BE2C (cell line): ENCODE data around the gene TRIOBP.

Experiments
- DNase-seq: peaks from one replicate; pipeline ENCODE4 v3.0.0-alpha.2; 2020
- H3K27me3 ChIP-seq: fragments of 250-450 bp; sonication (Bioruptor Pico); 2 replicates; pipeline ENCODE4 v1.5.1; 2020; ENCODE audit warnings: mild to moderate bottlenecking
- H3K36me3 ChIP-seq: fragments of 250-450 bp; sonication (Bioruptor Pico); 2 replicates; pipeline ENCODE4 v1.5.1; 2020; ENCODE audit warnings: mild to moderate bottlenecking
- H3K4me1 ChIP-seq: fragments of 250-450 bp; sonication (Bioruptor Pico); 2 replicates; pipeline ENCODE4 v1.5.1; 2020
- H3K4me3 ChIP-seq: 2 replicates; pipeline ENCODE4 v1.5.1; 2011; ENCODE audit warnings: low read depth, low read length
- H3K9me3 ChIP-seq: fragments of 250-450 bp; sonication (Bioruptor Pico); 2 replicates; pipeline ENCODE4 v1.5.1; 2020
- TF ChIP-seq, protein P1 (sequence below): IDR thresholded peaks from 2 replicates; pipeline ENCODE4 v1.5.1; 2012; ENCODE audit warnings: mild to moderate bottlenecking, low read depth, low read length

TRIOBP gene

DNA sequence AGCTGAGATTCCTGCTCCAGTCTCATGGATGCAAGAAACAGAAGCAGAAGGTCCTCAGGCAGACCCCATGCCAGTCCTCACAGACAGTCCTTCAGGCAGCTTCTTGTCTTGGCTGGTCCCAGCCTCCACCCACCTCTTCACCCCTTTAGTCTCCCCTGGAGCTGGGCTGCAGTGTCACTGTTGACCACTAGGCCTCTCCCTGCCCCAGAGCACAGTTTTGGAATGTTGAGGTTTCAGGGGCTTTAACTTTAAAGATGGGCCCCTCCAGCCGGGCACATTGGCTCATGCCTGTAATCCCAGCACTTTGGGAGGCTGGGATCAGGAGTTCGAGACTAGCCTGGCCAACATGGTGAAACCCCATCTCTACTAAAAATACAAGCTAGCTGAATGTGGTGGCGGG lies 71.4 kb downstream of the TRIOBP start:
- TF ChIP-seq, protein P1, sequence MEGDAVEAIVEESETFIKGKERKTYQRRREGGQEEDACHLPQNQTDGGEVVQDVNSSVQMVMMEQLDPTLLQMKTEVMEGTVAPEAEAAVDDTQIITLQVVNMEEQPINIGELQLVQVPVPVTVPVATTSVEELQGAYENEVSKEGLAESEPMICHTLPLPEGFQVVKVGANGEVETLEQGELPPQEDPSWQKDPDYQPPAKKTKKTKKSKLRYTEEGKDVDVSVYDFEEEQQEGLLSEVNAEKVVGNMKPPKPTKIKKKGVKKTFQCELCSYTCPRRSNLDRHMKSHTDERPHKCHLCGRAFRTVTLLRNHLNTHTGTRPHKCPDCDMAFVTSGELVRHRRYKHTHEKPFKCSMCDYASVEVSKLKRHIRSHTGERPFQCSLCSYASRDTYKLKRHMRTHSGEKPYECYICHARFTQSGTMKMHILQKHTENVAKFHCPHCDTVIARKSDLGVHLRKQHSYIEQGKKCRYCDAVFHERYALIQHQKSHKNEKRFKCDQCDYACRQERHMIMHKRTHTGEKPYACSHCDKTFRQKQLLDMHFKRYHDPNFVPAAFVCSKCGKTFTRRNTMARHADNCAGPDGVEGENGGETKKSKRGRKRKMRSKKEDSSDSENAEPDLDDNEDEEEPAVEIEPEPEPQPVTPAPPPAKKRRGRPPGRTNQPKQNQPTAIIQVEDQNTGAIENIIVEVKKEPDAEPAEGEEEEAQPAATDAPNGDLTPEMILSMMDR = peak; percentile 45
- Histone ChIP-seq H3K4me1 (no peaks in the 10 kb centered on the region), H3K9me3 (no peaks in the 10 kb centered on the region), H3K4me3 (no peak overlapping the region), H3K27me3 (no peaks in the 10 kb centered on the region), H3K36me3 (no peaks in the 10 kb centered on the region)
- no peak for DNase-seq

DNA sequence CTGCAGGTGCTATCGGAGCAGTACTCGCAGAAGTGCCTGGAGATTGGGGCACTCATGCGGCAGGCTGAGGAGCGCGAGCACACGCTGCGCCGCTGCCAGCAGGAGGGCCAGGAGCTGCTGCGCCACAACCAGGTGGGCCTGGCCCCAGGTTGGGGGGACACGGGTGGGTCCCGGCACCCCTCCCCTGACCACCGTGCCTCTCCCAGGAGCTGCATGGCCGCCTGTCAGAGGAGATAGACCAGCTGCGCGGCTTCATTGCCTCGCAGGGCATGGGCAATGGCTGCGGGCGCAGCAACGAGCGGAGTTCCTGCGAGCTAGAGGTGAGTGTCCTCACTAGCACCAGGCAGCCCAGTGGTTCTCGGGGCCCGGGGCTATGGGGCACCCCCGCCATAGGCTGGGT lies 72.2 kb downstream of the TRIOBP start:
- Histone ChIP-seq H3K27me3 (no peaks in the 10 kb centered on the region), H3K4me1 (no peaks in the 10 kb centered on the region), H3K9me3 (no peaks in the 10 kb centered on the region), H3K36me3 (no peaks in the 10 kb centered on the region), H3K4me3 (no peak overlapping the region)
- no peak for DNase-seq
- TF ChIP-seq, protein P1 = no peak

DNA sequence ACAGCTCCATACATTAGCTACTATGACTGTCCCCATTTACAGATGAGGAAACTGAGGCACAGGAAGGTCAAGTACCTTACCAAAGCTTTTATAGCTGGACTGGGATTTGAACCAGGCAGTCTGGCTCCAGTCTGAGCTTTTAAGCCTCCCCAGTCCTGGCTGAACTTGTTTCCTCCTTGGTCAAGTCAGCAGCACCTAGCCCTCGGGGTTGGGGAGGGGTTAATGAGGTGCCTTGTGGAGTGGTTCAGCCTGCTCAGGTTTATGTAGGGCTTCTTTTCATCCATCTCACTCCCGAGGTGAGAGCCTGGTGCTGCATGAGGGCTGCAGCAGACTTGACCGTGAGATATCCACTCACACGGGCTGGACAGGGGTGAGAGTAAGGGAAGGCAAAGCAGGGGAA lies 74.2 kb downstream of the TRIOBP start:
- H3K4me3 ChIP-seq = no peak overlapping the region
- DNase-seq = no peak
- H3K36me3 ChIP-seq = no peaks in the 10 kb centered on the region
- no peaks in the 10 kb centered on the region for H3K27me3 ChIP-seq
- H3K9me3 ChIP-seq = no peaks in the 10 kb centered on the region
- TF ChIP-seq, protein P1 = no peak
- H3K4me1 ChIP-seq = no peaks in the 10 kb centered on the region

DNA sequence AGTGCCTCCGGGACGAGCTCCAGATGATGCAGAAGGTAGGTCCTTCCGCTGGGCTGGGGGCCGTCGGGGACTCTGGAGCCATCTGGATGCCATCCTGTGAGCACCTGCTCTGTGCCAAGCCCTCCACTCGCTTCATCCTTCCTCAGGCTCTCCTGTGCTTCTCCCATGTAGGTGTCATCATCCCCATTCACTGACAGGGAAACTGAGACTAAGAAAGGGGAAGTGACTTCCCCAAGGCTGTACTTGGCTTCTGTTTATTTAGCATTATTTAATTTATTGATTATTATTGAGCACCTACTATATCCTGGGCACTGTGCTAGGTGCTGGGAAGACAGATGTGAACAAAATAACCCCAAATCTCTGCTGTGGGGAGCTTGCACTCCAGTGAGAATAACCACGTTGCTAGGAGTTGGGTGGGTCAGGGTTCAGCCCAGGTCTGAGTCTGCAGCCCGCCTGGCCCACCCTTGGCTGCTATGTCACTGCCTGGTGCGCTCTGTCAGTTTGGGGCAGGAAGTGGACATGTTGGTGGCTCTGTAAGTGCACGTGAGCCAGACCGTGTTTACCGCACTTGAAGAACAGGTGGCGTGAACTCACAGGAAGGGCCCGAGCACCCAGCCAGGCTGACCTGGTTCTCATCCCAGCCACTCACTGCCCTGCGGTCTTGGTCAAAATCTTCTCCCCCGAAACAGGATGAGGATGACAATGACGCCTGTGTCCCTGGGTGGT lies 75.0 kb downstream of the TRIOBP start:
- Histone ChIP-seq H3K36me3 (no peaks in the 10 kb centered on the region), H3K4me3 (no peak overlapping the region), H3K4me1 (no peaks in the 10 kb centered on the region), H3K9me3 (no peaks in the 10 kb centered on the region), H3K27me3 (no peaks in the 10 kb centered on the region)
- no peak for DNase-seq
- TF ChIP-seq, protein P1 = no peak

DNA sequence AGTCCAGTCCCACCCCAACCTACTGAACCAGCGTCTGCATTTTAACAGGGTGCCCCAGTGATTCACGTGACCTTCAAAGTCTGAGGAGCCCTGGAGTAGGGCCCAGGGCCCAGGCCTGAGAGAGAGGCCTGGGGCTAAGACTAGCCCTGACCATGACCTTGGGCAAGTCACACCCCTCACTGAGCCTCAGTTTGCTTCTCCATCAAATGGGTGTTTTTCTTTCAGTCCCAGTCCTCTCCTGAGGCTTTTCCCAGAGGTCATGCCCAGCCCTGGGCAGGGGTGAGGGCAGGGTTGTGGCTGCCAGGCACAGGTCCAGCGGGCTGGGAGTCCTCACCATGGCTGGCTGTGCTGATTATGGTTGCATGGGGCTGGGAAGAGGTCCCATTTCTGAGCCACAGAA lies 77.9 kb downstream of the TRIOBP start:
- H3K4me1 ChIP-seq = no peaks in the 10 kb centered on the region

More for the DNA sequence above, 77.9 kb downstream of the TRIOBP start:
- H3K27me3 ChIP-seq = no peaks in the 10 kb centered on the region
- no peaks in the 10 kb centered on the region for H3K9me3 ChIP-seq
- DNase-seq = no peak
- no peaks in the 10 kb centered on the region for H3K36me3 ChIP-seq
- TF ChIP-seq, protein P1 = no peak
- no peak overlapping the region for H3K4me3 ChIP-seq
